VCaP (cell line): ENCODE data around the gene PRSS56.

Experiments
- H3K27ac ChIP-seq: fragments of 450-650 bp; 2 replicates; pipeline ENCODE4 v1.5.1; 2017
- CTCF ChIP-seq: fragments of 450-650 bp; conservative IDR thresholded peaks from 2 replicates; pipeline ENCODE4 v1.5.1; 2017; ENCODE audit warnings: mild to moderate bottlenecking, moderate library complexity

Gene PRSS56

GRCh38 chr2:232484628-232485347 is 35.4 kb upstream of the PRSS56 start:
- H3K27ac ChIP-seq: no peak overlapping the region
- no peak for TF ChIP-seq CTCF

- H3K27ac ChIP-seq: no peak overlapping the region
- TF ChIP-seq CTCF: no peak
These were observed 34.8 kb upstream of the PRSS56 start for GRCh38 chr2:232485348-232485756.

- no peak overlapping the region for H3K27ac ChIP-seq
- TF ChIP-seq CTCF: no peak
These were observed 34.2 kb upstream of the PRSS56 start for GRCh38 chr2:232485757-232486557.

- H3K27ac ChIP-seq: no peak overlapping the region
- TF ChIP-seq CTCF: no peak
These were observed 33.4 kb upstream of the PRSS56 start for GRCh38 chr2:232486558-232487384.

GRCh38 chr2:232487385-232488096 is 32.6 kb upstream of the PRSS56 start, which contains the start of gene ECEL1:
ECEL1 (minus strand) TSS chr2:232487834; CDS start chr2:232486653, 1,181 bp downstream.
- no peak for TF ChIP-seq CTCF
- no peak within 1 kb of the TSS for H3K27ac ChIP-seq

GRCh38 chr2:232488097-232488711 is 32.0 kb upstream of the PRSS56 start:
- H3K27ac ChIP-seq: no peak overlapping the region
- no peak for TF ChIP-seq CTCF
